KBM-7 (cell line): ENCODE results near the gene GLIS1.

Source experiments
- DNase-seq: peaks from one replicate; pipeline ENCODE4 v3.0.0-alpha.2; 2015
- in situ Hi-C: fragments of 300-500 bp; cut with MboI; formaldehyde crosslinking; loops from 2 replicates; pipeline ENCODE4 v1.14.3; 2020; ENCODE audit warnings: low sequenced_read_pairs, low pct_unique_long_range_greater_than_20kb, mixed read lengths

The GLIS1 gene

GRCh38 chr1:53478502-53478818 lies 260.5 kb downstream of the GLIS1 start:
- in situ Hi-C loops, result no loop called here
- no peak for DNase-seq

- DNase-seq, result no peak
- in situ Hi-C loops, result no loop called here
Observed at GRCh38 chr1:53477651-53478501, 261.1 kb downstream of the GLIS1 start.

GRCh38 chr1:53476579-53476978 lies 262.4 kb downstream of the GLIS1 start:
- in situ Hi-C loops, result no loop called here
- no peak for DNase-seq

GRCh38 chr1:53475664-53476063 lies 263.3 kb downstream of the GLIS1 start:
- DNase-seq, result no peak
- in situ Hi-C loops, result no loop called here

GRCh38 chr1:53473463-53473862 lies 265.5 kb downstream of the GLIS1 start:
- no peak for DNase-seq
- in situ Hi-C loops, result no loop called here

GRCh38 chr1:53471000-53471399 lies 268.0 kb downstream of the GLIS1 start:
- no peak for DNase-seq
- in situ Hi-C loops, result no loop called here

GRCh38 chr1:53470584-53470983 lies 268.4 kb downstream of the GLIS1 start:
- DNase-seq, result no peak
- in situ Hi-C loops, result no loop called here

GRCh38 chr1:53470155-53470554 lies 268.8 kb downstream of the GLIS1 start:
- DNase-seq, result no peak
- in situ Hi-C loops, result no loop called here

- in situ Hi-C loops, result no loop called here
- DNase-seq, result no peak
Observed at GRCh38 chr1:53469373-53469772, 269.6 kb downstream of the GLIS1 start.

- DNase-seq, result no peak
- in situ Hi-C loops, result no loop called here
Observed at GRCh38 chr1:53468374-53468773, 270.6 kb downstream of the GLIS1 start.

GRCh38 chr1:53467391-53467790 lies 271.6 kb downstream of the GLIS1 start:
- in situ Hi-C loops, result no loop called here
- DNase-seq, result peak; percentile 55

GRCh38 chr1:53465023-53465957 lies 273.7 kb downstream of the GLIS1 start:
- no peak for DNase-seq
- in situ Hi-C loops, result no loop called here

- in situ Hi-C loops, result no loop called here
- DNase-seq, result no peak
Observed at GRCh38 chr1:53463961-53464899, 274.7 kb downstream of the GLIS1 start.

- in situ Hi-C loops, result no loop called here
- DNase-seq, result no peak
Observed at GRCh38 chr1:53462769-53463501, 276.0 kb downstream of the GLIS1 start.

GRCh38 chr1:53462193-53462592 lies 276.8 kb downstream of the GLIS1 start:
- in situ Hi-C loops, result no loop called here
- DNase-seq, result no peak

GRCh38 chr1:53461323-53462044 lies 277.5 kb downstream of the GLIS1 start:
- no peak for DNase-seq
- in situ Hi-C loops, result no loop called here

GRCh38 chr1:53460666-53461322 lies 278.2 kb downstream of the GLIS1 start:
- DNase-seq, result no peak
- in situ Hi-C loops, result no loop called here
